Measurements from ENCODE around the gene KSR2. TPM values are rescaled to one million over a fixed set of nuclear protein-coding genes. Genes with fewer than 3 reads are reported as not detected.

KSR2 gene
- total and polyA plus RNA-seq, 7 donors, result under 0.01 to 1.1 (median 0.41) TPM

DNA sequence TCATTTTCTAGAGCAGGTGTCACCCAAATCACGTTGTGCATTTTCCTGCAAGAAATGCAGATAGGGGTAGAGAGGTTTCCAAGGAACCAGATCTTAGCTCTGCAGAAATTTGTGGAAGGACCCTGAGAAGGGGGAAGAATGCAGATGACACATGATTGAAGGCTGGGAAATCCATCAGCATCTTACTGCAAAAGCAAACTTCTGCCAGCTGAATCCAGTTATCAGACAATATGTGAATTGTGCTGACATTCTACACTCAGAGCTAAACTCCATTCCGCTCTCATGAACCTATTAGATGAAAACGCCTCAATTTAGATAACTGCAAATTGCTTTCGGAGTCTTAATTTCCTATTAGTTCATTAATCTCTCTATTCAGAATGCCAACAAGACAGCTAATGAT lies 396.0 kb downstream of the KSR2 start:
- Histone ChIP-seq H3K4me3 (no peak overlapping the region), H3K4me1 (no peaks in the 10 kb centered on the region), H3K27ac (no peak overlapping the region), H3K36me3 (no peaks in the 10 kb centered on the region), H3K9me3 (no peaks in the 10 kb centered on the region), H3K27me3 (peaks cover 0 to 5% (median 0%) of the 10 kb centered on the region in 3 donors)
- WGBS, 2 donors, result 87 to 88% methylated on average over 4 of the region's 4 CpGs
- no peak for TF ChIP-seq POLR2AphosphoS5 (IDR thresholded peaks at IDR 0.05)
- no peak for TF ChIP-seq POLR2A (IDR thresholded peaks at IDR 0.05)
- TF ChIP-seq EP300 (IDR thresholded peaks at IDR 0.05), result no peak
- TF ChIP-seq, protein P1, sequence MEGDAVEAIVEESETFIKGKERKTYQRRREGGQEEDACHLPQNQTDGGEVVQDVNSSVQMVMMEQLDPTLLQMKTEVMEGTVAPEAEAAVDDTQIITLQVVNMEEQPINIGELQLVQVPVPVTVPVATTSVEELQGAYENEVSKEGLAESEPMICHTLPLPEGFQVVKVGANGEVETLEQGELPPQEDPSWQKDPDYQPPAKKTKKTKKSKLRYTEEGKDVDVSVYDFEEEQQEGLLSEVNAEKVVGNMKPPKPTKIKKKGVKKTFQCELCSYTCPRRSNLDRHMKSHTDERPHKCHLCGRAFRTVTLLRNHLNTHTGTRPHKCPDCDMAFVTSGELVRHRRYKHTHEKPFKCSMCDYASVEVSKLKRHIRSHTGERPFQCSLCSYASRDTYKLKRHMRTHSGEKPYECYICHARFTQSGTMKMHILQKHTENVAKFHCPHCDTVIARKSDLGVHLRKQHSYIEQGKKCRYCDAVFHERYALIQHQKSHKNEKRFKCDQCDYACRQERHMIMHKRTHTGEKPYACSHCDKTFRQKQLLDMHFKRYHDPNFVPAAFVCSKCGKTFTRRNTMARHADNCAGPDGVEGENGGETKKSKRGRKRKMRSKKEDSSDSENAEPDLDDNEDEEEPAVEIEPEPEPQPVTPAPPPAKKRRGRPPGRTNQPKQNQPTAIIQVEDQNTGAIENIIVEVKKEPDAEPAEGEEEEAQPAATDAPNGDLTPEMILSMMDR (IDR thresholded peaks at IDR 0.05), result no peak
- intact Hi-C loops (cut with DNase I), result no loop called here
- DNase-seq, result no peak

DNA sequence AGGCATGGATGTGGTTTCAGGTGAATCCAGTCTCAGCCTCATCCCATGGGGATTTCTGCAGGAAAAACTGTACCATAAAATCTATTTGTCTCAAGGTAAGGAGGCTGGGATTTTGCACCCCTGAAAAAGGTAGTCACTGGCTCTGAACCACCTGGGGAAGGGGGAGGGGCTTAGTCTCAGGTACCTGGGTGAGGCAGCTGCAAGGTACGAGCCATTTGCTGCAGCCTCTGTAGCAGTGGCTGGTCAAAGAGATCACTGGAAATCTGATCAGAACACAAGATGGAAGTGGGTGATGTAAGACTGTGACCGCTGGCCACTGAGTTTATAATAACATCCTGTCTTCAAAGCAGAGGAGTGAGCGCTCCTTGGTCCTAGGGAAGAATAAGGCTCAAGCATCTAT lies 397.5 kb downstream of the KSR2 start:
- Histone ChIP-seq H3K27me3 (peaks cover 0 to 7% (median 0%) of the 10 kb centered on the region in 3 donors), H3K4me1 (no peaks in the 10 kb centered on the region), H3K27ac (no peak overlapping the region), H3K9me3 (no peaks in the 10 kb centered on the region), H3K36me3 (no peaks in the 10 kb centered on the region), H3K4me3 (no peak overlapping the region)
- WGBS, 2 donors, result 59 to 81% methylated on average over 3 of the region's 3 CpGs
- intact Hi-C loops (cut with DNase I), result no loop called here
- no peak for TF ChIP-seq EP300 (IDR thresholded peaks at IDR 0.05)
- no peak for TF ChIP-seq POLR2AphosphoS5 (IDR thresholded peaks at IDR 0.05)
- TF ChIP-seq, protein P1 (IDR thresholded peaks at IDR 0.05), result no peak
- no peak for TF ChIP-seq POLR2A (IDR thresholded peaks at IDR 0.05)
- no peak for DNase-seq

DNA sequence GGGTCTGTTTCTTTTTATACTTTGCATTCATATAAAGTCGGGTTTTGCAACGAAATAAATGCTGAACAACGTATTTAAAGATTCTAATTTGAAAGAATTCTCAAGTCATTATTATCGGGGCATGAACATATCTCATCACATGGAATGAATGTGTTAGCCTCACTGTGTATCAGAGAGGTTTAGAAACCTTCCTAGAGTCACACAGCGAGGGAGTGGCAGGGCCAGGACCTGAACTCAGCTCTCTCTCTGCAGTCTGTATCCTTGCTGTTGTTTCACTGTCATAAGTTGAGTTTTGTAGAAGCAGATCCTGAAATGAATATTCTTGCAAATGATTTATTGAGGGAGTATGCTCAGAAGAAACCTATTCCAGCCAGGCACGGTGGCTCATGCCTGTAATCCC lies 398.2 kb downstream of the KSR2 start:
- H3K4me1 ChIP-seq, result no peaks in the 10 kb centered on the region
- no peaks in the 10 kb centered on the region for H3K9me3 ChIP-seq
- H3K36me3 ChIP-seq, result no peaks in the 10 kb centered on the region
- 92 to 94% methylated on average over 6 of the region's 6 CpGs for WGBS, 2 donors
- no peak overlapping the region for H3K4me3 ChIP-seq
- intact Hi-C loops (cut with DNase I), result no loop called here
- no peak overlapping the region for H3K27ac ChIP-seq
- no peak for TF ChIP-seq POLR2AphosphoS5 (IDR thresholded peaks at IDR 0.05)
- TF ChIP-seq EP300 (IDR thresholded peaks at IDR 0.05), result no peak
- TF ChIP-seq, protein P1 (IDR thresholded peaks at IDR 0.05), result no peak
- TF ChIP-seq POLR2A (IDR thresholded peaks at IDR 0.05), result no peak
- H3K27me3 ChIP-seq, result peaks cover 0 to 7% (median 0%) of the 10 kb centered on the region in 3 donors
- DNase-seq, result no peak

DNA sequence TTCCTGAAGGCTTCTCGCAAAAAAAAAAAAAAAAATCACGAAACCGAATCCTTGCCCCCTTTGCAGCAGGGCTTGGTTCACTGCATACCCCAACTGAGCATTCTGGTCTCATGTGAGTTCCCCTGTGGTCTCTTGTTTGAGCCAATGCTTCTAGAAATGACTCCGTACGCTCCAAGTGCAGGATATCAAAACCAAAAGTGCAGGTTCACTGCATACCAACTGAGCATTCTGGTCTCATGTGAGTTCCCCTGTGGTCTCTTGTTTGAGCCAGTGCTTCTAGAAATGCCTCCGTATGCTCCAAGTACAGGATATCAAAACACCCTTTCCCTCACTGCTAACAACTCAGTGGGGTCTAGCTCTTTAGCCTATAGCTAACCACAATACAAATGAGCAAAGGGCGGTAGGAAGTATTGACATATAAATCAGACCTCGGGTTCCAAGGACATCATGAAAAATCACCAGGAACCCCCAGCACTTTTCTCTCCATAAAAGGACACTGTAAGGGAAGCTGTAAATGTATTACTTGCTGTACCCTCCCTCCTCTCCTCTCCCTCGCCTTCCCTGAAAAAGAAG lies 401.1 kb downstream of the KSR2 start:
- H3K27me3 ChIP-seq, result peaks cover 0 to 7% (median 0%) of the 10 kb centered on the region in 3 donors
- intact Hi-C loops (cut with DNase I), result no loop called here
- DNase-seq, result no peak
- no peaks in the 10 kb centered on the region for H3K36me3 ChIP-seq
- 71 to 79% methylated on average over 9 of the region's 9 CpGs for WGBS, 2 donors
- no peaks in the 10 kb centered on the region for H3K4me1 ChIP-seq
- no peak overlapping the region for H3K4me3 ChIP-seq
- no peak for TF ChIP-seq POLR2AphosphoS5 (IDR thresholded peaks at IDR 0.05)
- no peaks in the 10 kb centered on the region for H3K9me3 ChIP-seq
- H3K27ac ChIP-seq, result no peak overlapping the region

DNA sequence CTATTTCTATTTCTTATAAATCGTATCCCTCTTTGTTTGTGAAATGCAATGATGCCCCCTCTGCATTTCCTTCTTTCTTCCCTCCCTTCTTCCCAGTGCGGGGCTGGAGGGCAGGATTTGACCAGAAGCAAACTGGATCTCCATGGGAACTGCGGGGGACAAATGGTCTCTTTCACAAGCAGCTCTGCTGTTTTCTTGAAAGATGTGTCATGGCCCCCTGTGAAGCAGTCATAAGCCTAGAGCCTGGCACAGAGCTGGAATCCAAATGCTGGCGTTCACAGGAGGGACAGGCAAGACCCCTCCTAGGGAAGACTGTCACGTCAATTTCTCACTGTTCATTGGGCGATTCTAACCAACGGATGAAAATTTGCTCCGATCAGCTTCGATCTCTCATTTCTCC lies 403.9 kb downstream of the KSR2 start:
- H3K27me3 ChIP-seq, result peaks cover 0 to 7% (median 0%) of the 10 kb centered on the region in 3 donors
- TF ChIP-seq POLR2A (IDR thresholded peaks at IDR 0.05) (no peak), POLR2AphosphoS5 (IDR thresholded peaks at IDR 0.05) (no peak), EP300 (IDR thresholded peaks at IDR 0.05) (no peak)
- TF ChIP-seq, protein P1 (IDR thresholded peaks at IDR 0.05), result no peak
- H3K4me1 ChIP-seq, result no peaks in the 10 kb centered on the region
- H3K4me3 ChIP-seq, result no peak overlapping the region
- no peaks in the 10 kb centered on the region for H3K9me3 ChIP-seq
- DNase-seq, result no peak
- intact Hi-C loops (cut with DNase I), result no loop called here
- no peak overlapping the region for H3K27ac ChIP-seq
- H3K36me3 ChIP-seq, result no peaks in the 10 kb centered on the region
- 67 to 82% methylated on average over 9 of the region's 9 CpGs for WGBS, 2 donors
